Measurements from ENCODE around the gene PEX7.

The PEX7 gene

DNA sequence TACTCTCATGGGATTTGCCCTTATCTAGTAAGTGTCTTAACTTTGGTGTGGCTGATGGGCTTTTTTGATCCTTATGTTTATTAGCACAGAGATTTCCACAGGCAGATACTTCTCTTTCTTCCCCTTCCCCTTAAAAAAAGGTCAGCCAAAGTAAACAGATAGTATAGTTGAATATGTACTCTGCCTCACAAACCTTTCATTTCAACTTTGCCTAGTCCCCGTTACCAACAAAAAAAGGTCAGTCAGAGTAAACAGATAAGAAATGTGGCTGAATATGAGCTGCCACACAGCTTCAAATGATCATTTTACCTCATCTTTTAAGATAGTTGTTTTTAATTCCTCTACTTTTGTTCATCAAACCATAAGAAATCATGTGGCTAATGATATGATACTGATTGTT, 65.6 kb downstream of the PEX7 start:
- TF ChIP-seq, protein P1, sequence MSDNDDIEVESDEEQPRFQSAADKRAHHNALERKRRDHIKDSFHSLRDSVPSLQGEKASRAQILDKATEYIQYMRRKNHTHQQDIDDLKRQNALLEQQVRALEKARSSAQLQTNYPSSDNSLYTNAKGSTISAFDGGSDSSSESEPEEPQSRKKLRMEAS (IDR thresholded peaks at IDR 0.05; ENCODE audit: low read depth, low read length): no peak
- TF ChIP-seq POLR2A (IDR thresholded peaks at IDR 0.05; ENCODE audit: extremely low read depth, insufficient read length) (no peak), MYC (IDR thresholded peaks at IDR 0.05; ENCODE audit: low read depth, low read length) (no peak)
- TF ChIP-seq, protein P2, sequence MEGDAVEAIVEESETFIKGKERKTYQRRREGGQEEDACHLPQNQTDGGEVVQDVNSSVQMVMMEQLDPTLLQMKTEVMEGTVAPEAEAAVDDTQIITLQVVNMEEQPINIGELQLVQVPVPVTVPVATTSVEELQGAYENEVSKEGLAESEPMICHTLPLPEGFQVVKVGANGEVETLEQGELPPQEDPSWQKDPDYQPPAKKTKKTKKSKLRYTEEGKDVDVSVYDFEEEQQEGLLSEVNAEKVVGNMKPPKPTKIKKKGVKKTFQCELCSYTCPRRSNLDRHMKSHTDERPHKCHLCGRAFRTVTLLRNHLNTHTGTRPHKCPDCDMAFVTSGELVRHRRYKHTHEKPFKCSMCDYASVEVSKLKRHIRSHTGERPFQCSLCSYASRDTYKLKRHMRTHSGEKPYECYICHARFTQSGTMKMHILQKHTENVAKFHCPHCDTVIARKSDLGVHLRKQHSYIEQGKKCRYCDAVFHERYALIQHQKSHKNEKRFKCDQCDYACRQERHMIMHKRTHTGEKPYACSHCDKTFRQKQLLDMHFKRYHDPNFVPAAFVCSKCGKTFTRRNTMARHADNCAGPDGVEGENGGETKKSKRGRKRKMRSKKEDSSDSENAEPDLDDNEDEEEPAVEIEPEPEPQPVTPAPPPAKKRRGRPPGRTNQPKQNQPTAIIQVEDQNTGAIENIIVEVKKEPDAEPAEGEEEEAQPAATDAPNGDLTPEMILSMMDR (IDR thresholded peaks at IDR 0.05; ENCODE audit: low read depth, low read length): no peak
- no peak for DNase-seq (ENCODE audit: low read depth)
- H3K4me3 ChIP-seq (ENCODE audit: low read depth, low read length): no peak overlapping the region

DNA sequence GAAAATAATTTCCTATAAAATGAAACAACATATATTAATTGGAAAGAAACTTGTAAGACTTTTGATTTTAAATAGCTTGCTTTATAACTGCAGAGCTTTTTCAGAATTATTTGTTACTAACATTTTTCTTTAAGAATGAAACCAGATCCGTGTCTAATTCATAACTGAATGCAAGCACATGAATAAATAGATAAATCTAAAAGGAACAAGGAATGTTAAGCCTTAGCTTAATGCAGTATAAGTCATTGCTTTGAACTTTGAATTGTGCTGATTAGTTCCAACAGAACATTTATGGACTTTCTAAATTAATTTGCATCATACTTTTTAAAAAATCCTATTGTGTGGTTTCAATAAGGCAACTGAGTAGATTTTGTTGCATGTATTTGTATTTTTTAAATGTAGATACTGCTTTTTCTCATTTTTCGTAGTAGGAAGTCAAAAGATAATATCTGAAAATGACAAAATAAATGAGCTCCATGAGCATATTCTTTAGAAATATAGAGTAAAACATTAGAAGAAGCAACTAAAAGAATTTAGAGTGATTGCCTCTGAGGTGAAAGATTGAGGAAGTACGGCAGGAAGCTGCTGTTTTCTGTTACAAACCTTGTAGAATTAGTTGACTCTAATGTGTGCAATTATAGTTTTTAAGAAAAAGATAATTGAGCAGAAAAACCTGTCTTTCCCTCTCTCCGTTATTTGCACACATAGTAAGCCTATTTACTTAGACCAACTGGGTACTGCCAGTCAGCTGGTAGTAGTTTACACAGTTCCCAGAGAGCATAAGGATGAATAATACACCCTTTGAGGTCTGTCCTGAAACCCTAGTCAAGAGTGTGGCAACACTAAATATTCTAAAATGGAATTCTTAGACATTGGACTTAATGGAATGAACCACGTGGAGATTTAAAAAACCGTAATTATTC, 67.1 kb downstream of the PEX7 start:
- TF ChIP-seq, protein P1 (IDR thresholded peaks at IDR 0.05; ENCODE audit: low read depth, low read length): peak; percentile 35; the same call in 1 of the 2 replicates
- TF ChIP-seq POLR2A (IDR thresholded peaks at IDR 0.05; ENCODE audit: extremely low read depth, insufficient read length): no peak
- H3K4me3 ChIP-seq (ENCODE audit: low read depth, low read length): peak overlapping the region; percentile 32
- DNase-seq (ENCODE audit: low read depth): peak; percentile 45

DNA sequence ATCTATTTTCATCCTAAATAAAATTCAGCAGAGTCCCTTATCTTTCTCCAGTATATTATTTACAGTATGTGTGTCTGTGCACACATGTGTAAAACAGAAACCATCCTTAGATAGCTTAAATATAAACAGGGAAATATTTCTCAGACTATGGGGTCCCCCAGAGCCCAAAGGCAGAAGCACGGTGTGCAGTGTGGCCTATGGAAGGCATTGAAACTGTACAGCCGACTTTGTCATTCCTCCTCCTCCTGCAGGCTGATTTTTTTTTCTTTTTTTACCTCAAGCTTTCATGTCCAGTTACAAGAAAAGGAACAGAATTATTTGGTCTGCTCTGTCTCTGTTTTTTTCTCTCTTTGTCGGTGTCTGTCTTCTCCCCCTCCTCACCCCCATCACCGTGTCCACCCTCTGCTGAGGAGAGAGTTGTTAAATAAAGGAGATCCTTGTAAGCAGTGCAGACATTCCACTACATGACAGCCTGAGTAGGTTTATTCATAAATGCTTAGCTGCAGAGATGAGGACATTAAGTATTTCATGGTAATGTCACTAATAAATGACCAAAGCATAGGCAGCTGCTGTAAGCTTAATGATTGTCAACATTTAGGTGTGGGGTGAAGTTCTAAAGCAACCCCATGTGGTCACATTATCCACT, 67.9 kb downstream of the PEX7 start:
- peak; percentile 22 for DNase-seq (ENCODE audit: low read depth)
- TF ChIP-seq POLR2A (IDR thresholded peaks at IDR 0.05; ENCODE audit: extremely low read depth, insufficient read length): no peak
- no peak for TF ChIP-seq MYC (IDR thresholded peaks at IDR 0.05; ENCODE audit: low read depth, low read length)
- TF ChIP-seq, protein P2 (IDR thresholded peaks at IDR 0.05; ENCODE audit: low read depth, low read length): no peak
- TF ChIP-seq, protein P1 (IDR thresholded peaks at IDR 0.05; ENCODE audit: low read depth, low read length): peak; percentile 2; the same call in 1 of the 2 replicates
- H3K4me3 ChIP-seq (ENCODE audit: low read depth, low read length): no peak overlapping the region

DNA sequence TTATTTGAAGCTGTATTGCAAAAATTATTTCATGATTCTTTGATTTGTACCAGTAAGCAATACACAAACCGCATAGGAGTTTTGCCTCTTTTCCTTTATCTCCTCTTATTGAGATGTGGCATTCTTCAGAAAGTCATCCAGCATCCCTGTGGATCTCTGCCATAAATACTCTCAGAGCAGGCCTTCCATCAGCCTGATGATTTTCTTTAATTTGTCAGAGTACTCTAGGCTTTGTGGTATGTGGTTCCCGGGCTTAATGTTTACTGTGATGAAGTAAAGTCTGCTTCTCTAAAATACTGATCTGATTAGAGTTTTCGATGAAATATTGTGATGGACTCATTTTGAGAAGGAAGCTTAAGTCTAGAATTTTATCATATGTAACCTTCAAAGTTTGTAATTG, 68.6 kb downstream of the PEX7 start:
- TF ChIP-seq, protein P1 (IDR thresholded peaks at IDR 0.05; ENCODE audit: low read depth, low read length): no peak
- TF ChIP-seq MYC (IDR thresholded peaks at IDR 0.05; ENCODE audit: low read depth, low read length) (no peak), POLR2A (IDR thresholded peaks at IDR 0.05; ENCODE audit: extremely low read depth, insufficient read length) (no peak)
- TF ChIP-seq, protein P2 (IDR thresholded peaks at IDR 0.05; ENCODE audit: low read depth, low read length): no peak
- DNase-seq (ENCODE audit: low read depth): no peak
- no peak overlapping the region for H3K4me3 ChIP-seq (ENCODE audit: low read depth, low read length)

DNA sequence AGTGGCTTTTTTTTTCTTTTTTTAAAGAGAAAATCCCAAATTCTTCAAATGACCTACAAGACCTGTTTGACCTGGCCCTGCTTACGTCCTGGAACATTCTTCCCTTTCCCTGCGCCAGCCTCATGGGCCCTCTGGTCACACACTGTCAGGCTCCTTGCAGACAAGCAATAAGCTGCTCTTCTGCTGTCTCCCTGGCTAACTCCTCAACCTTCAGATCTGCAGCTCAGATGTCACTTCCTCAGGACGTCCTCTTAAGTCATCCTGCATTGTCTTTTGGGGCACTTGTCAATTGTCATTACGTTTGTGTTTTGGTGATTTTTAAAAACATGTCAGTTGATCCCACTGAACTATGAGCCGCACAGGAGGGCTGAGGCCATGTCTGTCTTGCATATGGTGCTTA, 70.8 kb downstream of the PEX7 start:
- TF ChIP-seq, protein P2 (IDR thresholded peaks at IDR 0.05; ENCODE audit: low read depth, low read length): no peak
- TF ChIP-seq, protein P1 (IDR thresholded peaks at IDR 0.05; ENCODE audit: low read depth, low read length): no peak
- TF ChIP-seq MYC (IDR thresholded peaks at IDR 0.05; ENCODE audit: low read depth, low read length) (no peak), POLR2A (IDR thresholded peaks at IDR 0.05; ENCODE audit: extremely low read depth, insufficient read length) (no peak)
- H3K4me3 ChIP-seq (ENCODE audit: low read depth, low read length): no peak overlapping the region
- no peak for DNase-seq (ENCODE audit: low read depth)

DNA sequence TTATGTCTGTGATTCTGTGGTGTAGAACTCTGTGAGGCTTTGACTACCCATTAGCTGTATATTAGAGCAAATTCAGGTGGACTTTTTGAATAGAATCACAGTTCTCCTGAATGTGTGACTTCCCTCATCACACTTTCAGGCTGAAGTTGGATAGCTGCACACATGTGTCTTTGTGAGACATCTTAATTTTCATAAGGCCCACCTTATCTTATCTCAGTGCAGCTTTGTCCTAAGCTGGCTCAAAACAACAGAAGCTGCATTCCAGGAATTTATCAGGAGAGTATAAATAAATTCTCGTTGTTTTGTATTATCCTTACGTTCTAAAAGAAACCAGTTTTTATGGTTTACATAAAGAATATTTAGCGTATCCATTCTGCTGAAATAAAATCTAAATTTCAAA, 73.5 kb downstream of the PEX7 start:
- TF ChIP-seq, protein P1 (IDR thresholded peaks at IDR 0.05; ENCODE audit: low read depth, low read length): no peak
- TF ChIP-seq POLR2A (IDR thresholded peaks at IDR 0.05; ENCODE audit: extremely low read depth, insufficient read length): no peak
- DNase-seq (ENCODE audit: low read depth): no peak
- no peak overlapping the region for H3K4me3 ChIP-seq (ENCODE audit: low read depth, low read length)

Measured in NB4 (cell line).